Liver (tissue), 9 donors: Measurements from ENCODE around the gene ZIC3. TPM values are rescaled to one million over a fixed set of nuclear protein-coding genes. Genes with fewer than 3 reads are reported as not detected.

ENCODE experiments used
- DNase-seq: peaks from one replicate; pipeline ENCODE4 v3.0.0-alpha.2; 2017; ENCODE audit warnings: low spot score
- H3K27ac ChIP-seq, 2 donors: one replicate each; pipeline ENCODE4 v1.7.0; 2013; ENCODE audit warnings: inconsistent platforms in 2 of 2, low read length in 2 of 2, control low read depth in 1 of 2, low read depth in 1 of 2, mild to moderate bottlenecking in 1 of 2
- H3K27me3 ChIP-seq, 4 donors: one replicate each; pipeline versions ENCODE4 v1.6.1 to v1.7.0; 2013; ENCODE audit warnings: low read length in 3 of 4, inconsistent platforms in 1 of 4, mild to moderate bottlenecking in 1 of 4, moderate library complexity in 1 of 4; ENCODE audit not compliant: control insufficient read depth in 4 of 4, insufficient read depth in 4 of 4
- H3K36me3 ChIP-seq, 4 donors: one replicate each; pipeline versions ENCODE4 v1.6.1 to v1.7.0; 2013; ENCODE audit warnings: low read length in 3 of 4, mild to moderate bottlenecking in 3 of 4, low read depth in 1 of 4, moderate library complexity in 1 of 4; ENCODE audit not compliant: control insufficient read depth in 4 of 4, insufficient read depth in 3 of 4
- H3K4me1 ChIP-seq, 4 donors: one replicate each; pipeline versions ENCODE4 v1.6.1 to v1.7.0; 2013; ENCODE audit warnings: low read length in 3 of 4, mild to moderate bottlenecking in 3 of 4, moderate library complexity in 1 of 4; ENCODE audit not compliant: control insufficient read depth in 4 of 4, insufficient read depth in 4 of 4
- H3K4me3 ChIP-seq, 3 donors: one replicate each; pipeline versions ENCODE4 v1.6.1 to v1.7.0; 2013; ENCODE audit warnings: low read length in 3 of 3, control low read depth in 1 of 3, low read depth in 1 of 3, mild to moderate bottlenecking in 1 of 3
- H3K9ac ChIP-seq, 2 donors: one replicate each; pipeline ENCODE4 v1.7.0; 2013; ENCODE audit warnings: low read length in 2 of 2, mild to moderate bottlenecking in 2 of 2, moderate library complexity in 2 of 2, control low read depth in 1 of 2, low read depth in 1 of 2
- H3K9me3 ChIP-seq, 4 donors: one replicate each; pipeline versions ENCODE4 v1.6.1 to v1.7.0; 2013; ENCODE audit warnings: low read length in 3 of 4; ENCODE audit not compliant: control insufficient read depth in 4 of 4
- EGR1 ChIP-seq, 2 donors: IDR thresholded peaks; 2 replicates each; pipeline ENCODE4 v1.6.1; 2016 to 2018; ENCODE audit warnings: antibody characterized with exemption in 2 of 2, low read depth in 2 of 2
- FOXA1 ChIP-seq: IDR thresholded peaks from 2 replicates; pipeline ENCODE4 v1.6.1; 2016; ENCODE audit warnings: antibody characterized with exemption
- HNF4A ChIP-seq, 2 donors: conservative IDR thresholded peaks; 2 replicates each; pipeline ENCODE4 v1.6.1; 2016; ENCODE audit warnings: antibody characterized with exemption in 2 of 2, mild to moderate bottlenecking in 2 of 2
- NR2F2 ChIP-seq: IDR thresholded peaks from 2 replicates; pipeline ENCODE4 v1.6.1; 2016; ENCODE audit warnings: antibody characterized with exemption
- RAD21 ChIP-seq, 2 donors: IDR thresholded peaks; 2 replicates each; pipeline ENCODE4 v1.6.1; 2016; ENCODE audit warnings: antibody characterized with exemption in 2 of 2, mild to moderate bottlenecking in 2 of 2
- RXRA ChIP-seq, 2 donors: IDR thresholded peaks; 2 replicates each; pipeline ENCODE4 v1.6.1; 2017 to 2018; ENCODE audit warnings: antibody characterized with exemption in 2 of 2, mild to moderate bottlenecking in 1 of 2
- TAF1 ChIP-seq: conservative IDR thresholded peaks from 2 replicates; pipeline ENCODE4 v1.6.1; 2016; ENCODE audit warnings: antibody characterized with exemption, mild to moderate bottlenecking
- YY1 ChIP-seq: IDR thresholded peaks from 2 replicates; pipeline ENCODE4 v1.6.1; 2016; ENCODE audit warnings: antibody characterized with exemption, mild to moderate bottlenecking
- WGBS: extraction: QIAGEN DNeasy Blood & Tissue Kit; methylation state at CpG from one replicate; pipeline ENCODE4 v1.1.7; 2013; 5-methylcytosine and 5-hydroxymethylcytosine counted together
- polyA plus RNA-seq, 2 donors: library from polyadenylated mRNA; stranded (reverse) in 1 of 2; unstranded in 1 of 2; fragments of 200-250 nt in 1 of 2; fragments of >200 nt in 1 of 2; fragmentation: Nextera tagmentation in 1 of 2; extraction: Ambion mirVana in 1 of 2; gene quantifications; one replicate each; pipeline versions ENCODE4 v1.2.1 to v1.2.3, GENCODE V29; 2013 to 2015
- total RNA-seq, 2 donors: library from RNA; depleted of rRNA; stranded (reverse); fragments of >200 nt; gene quantifications; one replicate each; pipeline ENCODE4 v1.2.3, GENCODE V29; 2014
- TF ChIP-seq, protein P1 (sequence below): IDR thresholded peaks from 2 replicates; pipeline ENCODE4 v1.6.1; 2016; ENCODE audit warnings: antibody characterized with exemption
- TF ChIP-seq, protein P2 (sequence below): IDR thresholded peaks from 2 replicates; pipeline ENCODE4 v1.6.1; 2016; ENCODE audit warnings: antibody characterized with exemption
- TF ChIP-seq, protein P3 (sequence below): fragments of 150-350 bp; IDR thresholded peaks from 2 replicates; pipeline ENCODE4 v1.5.1; 2017; ENCODE audit warnings: improper control_type of control experiment, low read depth, low read length; ENCODE audit not compliant: missing input control
- donor health status: healthy.
- donor health status: healthy.
- donor health status: healthy.
- donor health status: healthy.
- donor health status: healthy.

The ZIC3 gene
- total and polyA plus RNA-seq, 4 donors: not detected

DNA sequence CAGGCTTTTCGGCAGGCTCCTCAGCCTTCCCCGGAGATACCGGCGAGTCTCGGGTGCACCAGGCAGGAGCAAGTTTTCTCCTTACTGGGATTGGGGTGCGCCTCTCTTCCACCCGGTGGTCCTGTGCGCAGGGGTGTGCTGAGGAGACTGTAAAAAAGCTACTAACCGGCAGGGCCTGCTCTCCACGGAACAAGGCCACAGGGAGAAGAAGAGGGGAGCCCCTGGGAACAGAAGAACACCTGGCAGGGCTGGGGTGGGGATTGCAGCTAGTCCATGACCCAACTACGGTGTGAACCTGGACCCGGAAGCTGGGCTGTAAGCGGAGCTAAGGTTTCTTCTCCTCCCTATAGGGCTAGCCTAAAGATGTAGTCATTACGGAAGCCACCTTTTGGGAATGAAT, 17.7 kb upstream of the ZIC3 start:
- no peaks in the 10 kb centered on the region for H3K9me3 ChIP-seq
- 10% methylated on average over 14 of the region's 14 CpGs for WGBS
- H3K27me3 ChIP-seq: peaks cover 0 to 19% (median 2%) of the 10 kb centered on the region in 4 donors
- no peaks in the 10 kb centered on the region for H3K36me3 ChIP-seq
- peaks cover 0 to 11% (median 5%) of the 10 kb centered on the region in 4 donors for H3K4me1 ChIP-seq
- no peak overlapping the region for H3K4me3 ChIP-seq
- no peak overlapping the region for H3K9ac ChIP-seq
- no peak overlapping the region for H3K27ac ChIP-seq
- no peak for DNase-seq
- TF ChIP-seq TAF1: no peak
- TF ChIP-seq, protein P1, sequence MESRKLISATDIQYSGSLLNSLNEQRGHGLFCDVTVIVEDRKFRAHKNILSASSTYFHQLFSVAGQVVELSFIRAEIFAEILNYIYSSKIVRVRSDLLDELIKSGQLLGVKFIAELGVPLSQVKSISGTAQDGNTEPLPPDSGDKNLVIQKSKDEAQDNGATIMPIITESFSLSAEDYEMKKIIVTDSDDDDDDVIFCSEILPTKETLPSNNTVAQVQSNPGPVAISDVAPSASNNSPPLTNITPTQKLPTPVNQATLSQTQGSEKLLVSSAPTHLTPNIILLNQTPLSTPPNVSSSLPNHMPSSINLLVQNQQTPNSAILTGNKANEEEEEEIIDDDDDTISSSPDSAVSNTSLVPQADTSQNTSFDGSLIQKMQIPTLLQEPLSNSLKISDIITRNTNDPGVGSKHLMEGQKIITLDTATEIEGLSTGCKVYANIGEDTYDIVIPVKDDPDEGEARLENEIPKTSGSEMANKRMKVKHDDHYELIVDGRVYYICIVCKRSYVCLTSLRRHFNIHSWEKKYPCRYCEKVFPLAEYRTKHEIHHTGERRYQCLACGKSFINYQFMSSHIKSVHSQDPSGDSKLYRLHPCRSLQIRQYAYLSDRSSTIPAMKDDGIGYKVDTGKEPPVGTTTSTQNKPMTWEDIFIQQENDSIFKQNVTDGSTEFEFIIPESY: no peak

DNA sequence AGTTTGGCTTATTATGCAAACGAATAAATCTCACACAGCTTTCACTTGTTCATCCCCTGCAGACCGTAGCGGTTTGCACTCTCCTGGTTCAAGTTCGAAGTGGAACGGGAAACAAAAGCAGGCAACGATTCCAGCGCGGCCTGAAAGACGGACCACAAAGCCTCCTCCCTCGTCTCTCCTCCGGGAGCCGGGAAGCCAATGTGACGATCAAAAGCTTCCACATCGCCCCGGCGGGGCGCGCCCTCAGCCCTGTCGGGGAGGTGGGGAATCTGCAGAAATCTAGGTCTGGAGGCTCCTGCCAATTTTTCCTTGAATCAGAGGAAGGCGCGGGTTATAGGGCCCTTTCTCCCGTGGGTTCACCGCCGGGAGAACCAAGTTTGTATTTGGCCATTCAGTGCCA, 16.9 kb upstream of the ZIC3 start:
- H3K4me3 ChIP-seq: no peak overlapping the region
- peaks cover 0 to 11% (median 5%) of the 10 kb centered on the region in 4 donors for H3K4me1 ChIP-seq
- no peak overlapping the region for H3K9ac ChIP-seq
- no peaks in the 10 kb centered on the region for H3K9me3 ChIP-seq
- WGBS: 5% methylated on average over 24 of the region's 24 CpGs
- TF ChIP-seq HNF4A (conservative IDR thresholded peaks at IDR 0.05) (no peak), EGR1 (IDR thresholded peaks at IDR 0.05; ENCODE audit: low read depth in 2 of 2) (no peak), YY1 (no peak), NR2F2 (no peak)
- TF ChIP-seq, protein P2, sequence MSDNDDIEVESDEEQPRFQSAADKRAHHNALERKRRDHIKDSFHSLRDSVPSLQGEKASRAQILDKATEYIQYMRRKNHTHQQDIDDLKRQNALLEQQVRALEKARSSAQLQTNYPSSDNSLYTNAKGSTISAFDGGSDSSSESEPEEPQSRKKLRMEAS: no peak
- H3K27me3 ChIP-seq: peaks cover 0 to 17% (median 2%) of the 10 kb centered on the region in 4 donors
- no peaks in the 10 kb centered on the region for H3K36me3 ChIP-seq
- H3K27ac ChIP-seq: no peak overlapping the region
- DNase-seq: no peak

DNA sequence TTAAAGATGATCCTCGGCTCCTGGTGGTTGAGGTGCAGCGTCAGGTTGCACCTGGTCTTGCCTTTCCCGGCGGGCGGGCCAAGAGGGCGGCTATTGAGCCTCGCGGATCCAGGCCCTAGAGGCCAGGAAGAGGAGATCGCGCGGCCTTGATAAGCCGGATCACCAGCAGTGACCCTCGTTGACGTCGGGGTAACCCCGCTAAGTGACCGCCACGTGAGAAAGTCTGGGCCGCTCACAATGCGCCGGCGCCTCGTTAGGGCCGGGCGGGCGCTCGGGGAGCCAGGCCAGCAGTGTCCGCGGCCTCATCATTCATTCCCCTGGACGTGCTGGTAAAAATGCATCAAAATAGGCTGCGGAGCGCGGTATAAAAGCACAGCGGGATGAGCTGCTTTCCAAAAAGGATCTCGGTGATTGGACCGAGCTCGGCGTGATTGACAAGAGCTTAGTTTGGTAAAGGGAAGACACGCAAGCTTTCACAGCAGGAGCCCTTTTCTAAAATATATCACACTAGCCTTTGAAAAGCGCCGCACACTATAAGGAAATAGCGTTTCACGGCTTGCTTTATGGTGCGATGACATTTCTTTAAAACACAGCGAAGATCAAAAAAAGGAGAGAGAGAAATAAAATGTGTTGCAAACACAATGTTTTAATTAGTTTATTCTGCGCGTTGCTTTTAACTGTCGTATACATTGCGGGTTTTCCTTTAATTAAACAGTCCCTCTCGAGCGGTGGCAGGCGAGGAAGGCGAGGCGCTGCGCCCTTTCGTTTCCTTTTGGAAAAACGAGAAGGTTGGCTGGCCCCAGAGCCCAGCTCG, 15.9 kb upstream of the ZIC3 start:
- H3K4me3 ChIP-seq: peak overlapping the region in 1 of 3 donors; percentile 25
- no peaks in the 10 kb centered on the region for H3K36me3 ChIP-seq
- no peak for TF ChIP-seq YY1
- TF ChIP-seq FOXA1: no peak
- TF ChIP-seq HNF4A (conservative IDR thresholded peaks at IDR 0.05): no peak
- no peak for TF ChIP-seq RAD21 (IDR thresholded peaks at IDR 0.05)
- no peak for TF ChIP-seq RXRA (IDR thresholded peaks at IDR 0.05)
- TF ChIP-seq, protein P3, sequence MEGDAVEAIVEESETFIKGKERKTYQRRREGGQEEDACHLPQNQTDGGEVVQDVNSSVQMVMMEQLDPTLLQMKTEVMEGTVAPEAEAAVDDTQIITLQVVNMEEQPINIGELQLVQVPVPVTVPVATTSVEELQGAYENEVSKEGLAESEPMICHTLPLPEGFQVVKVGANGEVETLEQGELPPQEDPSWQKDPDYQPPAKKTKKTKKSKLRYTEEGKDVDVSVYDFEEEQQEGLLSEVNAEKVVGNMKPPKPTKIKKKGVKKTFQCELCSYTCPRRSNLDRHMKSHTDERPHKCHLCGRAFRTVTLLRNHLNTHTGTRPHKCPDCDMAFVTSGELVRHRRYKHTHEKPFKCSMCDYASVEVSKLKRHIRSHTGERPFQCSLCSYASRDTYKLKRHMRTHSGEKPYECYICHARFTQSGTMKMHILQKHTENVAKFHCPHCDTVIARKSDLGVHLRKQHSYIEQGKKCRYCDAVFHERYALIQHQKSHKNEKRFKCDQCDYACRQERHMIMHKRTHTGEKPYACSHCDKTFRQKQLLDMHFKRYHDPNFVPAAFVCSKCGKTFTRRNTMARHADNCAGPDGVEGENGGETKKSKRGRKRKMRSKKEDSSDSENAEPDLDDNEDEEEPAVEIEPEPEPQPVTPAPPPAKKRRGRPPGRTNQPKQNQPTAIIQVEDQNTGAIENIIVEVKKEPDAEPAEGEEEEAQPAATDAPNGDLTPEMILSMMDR: no peak
- no peak for DNase-seq
- H3K27ac ChIP-seq: no peak overlapping the region
- H3K9ac ChIP-seq: no peak overlapping the region
- 7% methylated on average over 58 of the region's 58 CpGs for WGBS
- no peaks in the 10 kb centered on the region for H3K9me3 ChIP-seq
- peaks cover 0 to 11% (median 5%) of the 10 kb centered on the region in 4 donors for H3K4me1 ChIP-seq
- peaks cover 0 to 15% (median 2%) of the 10 kb centered on the region in 4 donors for H3K27me3 ChIP-seq
